Pons (tissue), 1 donor: ENCODE data around the gene TRMT11.
"Not testable (repeated sequence)": the region's sequence is repeated elsewhere in the genome, so short reads cannot be mapped to it uniquely, and the experiment has no call there.

Experiments
- DNase-seq: peaks from one replicate; pipeline ENCODE4 v3.0.0-alpha.2; 2016; ENCODE audit warnings: low spot score

TRMT11 gene

DNA sequence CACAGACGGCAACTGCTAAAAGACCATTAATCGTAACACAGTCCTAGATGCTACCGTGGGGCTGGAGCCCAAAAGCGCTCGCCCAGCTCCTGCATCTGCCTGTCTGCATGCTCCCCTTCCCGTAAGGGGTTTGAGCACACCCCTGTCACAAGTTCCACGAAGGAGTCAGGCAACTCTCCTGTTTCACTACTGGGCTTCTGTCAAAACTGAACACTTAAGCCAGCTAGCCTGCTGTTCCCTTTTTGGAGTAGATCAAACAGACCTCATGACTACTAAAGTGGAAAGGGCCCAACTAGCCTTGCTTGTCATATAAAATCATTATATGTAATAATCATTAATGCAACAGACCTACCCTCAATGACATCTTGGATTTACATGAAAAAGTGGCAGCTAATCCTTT lies 61.3 kb downstream of the TRMT11 start:
- no peak for DNase-seq

DNA sequence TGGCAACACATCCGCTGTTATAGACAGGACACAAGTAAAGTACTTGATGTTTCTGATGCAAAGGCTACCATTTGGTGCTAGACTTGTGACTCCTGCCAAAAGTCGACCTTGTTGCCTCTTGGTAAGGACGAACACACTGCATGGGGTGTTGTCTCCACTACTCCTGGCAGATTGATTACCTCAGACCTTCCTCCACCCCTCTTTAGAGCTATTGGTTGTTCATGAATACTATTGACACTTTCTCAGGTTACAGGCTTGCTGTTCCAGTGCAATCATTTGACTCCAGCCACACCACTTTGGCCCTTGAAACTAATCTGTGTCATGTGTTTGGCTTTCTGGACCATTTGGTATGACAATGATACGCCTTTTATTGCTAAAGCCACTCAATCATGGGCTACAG lies 62.3 kb downstream of the TRMT11 start:
- DNase-seq = no peak

DNA sequence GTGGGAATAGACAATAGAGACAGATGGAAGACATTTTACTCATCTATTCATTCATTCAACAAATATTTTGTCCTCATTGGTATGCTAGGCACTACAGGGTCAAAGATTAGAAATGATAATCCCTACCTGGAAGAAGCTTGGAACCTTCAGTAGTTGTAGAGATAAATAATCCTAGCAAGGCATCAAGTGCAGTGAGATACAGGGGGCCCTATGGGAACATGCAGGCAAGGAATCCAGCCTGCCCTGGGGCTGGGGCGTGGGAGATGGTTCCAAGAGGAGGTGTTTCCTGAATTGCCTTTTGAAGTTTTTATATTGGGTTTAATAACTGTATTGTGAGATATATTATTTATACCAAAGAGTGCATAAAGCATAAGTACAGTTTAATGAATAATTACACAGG lies 64.5 kb downstream of the TRMT11 start:
- no peak for DNase-seq

DNA sequence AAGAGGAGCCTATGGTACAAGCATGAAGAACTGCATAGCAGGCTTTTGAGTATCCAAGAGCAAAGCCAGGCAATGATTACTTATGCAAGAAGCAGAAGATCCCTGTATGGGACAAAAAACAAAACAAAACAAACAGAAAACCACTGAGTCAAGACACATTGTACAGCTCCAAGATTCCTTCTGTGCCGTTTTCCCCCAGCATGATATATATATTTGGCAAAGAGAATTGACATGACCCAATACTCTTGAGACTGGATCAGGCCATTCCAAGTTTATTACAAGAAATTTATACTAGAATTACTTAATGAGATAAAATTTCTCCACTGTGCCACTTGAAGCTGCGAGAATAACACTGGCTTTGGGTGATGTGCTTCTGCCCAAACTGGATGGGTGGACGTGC lies 65.5 kb downstream of the TRMT11 start:
- no peak for DNase-seq

DNA sequence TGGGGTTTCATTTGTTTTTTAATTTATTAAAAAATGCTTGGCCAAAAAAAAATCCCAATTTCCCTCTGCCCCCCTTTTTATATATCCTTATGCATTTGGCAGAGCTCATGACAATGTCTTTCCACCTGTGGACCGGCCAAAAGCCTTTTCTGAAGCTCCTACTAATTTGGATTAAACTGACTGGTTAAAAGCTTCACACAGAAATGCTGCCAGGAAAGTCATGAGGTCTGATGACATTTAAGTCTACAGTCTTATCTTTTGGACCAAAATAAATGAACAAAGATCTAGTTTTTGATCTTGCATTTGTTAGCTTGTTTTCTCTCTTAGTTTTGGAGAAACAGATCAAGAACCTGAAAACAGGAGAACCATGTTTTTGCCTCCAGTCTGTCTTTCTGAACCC lies 66.1 kb downstream of the TRMT11 start:
- DNase-seq = no peak

DNA sequence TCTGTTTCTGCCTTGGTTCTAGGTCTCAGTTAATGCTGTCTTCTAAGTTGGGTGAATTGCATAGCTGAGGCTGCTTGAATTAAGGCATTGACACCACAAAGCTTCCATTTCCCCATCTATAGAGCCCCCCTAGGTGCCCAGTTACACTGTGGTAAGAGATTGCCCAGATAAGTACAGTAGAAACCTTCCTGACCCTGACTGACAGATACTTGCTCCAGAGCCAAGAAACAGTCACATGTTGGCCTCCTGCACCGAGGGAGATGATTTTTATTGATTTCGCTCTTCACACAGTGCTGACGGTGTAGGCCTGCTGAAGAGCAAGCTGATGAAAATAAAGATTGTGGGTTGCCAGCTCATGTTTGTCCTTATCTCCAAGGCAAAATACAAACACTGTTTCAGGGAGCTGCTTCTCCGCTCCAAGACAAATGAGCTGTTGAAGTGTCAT lies 67.9 kb downstream of the TRMT11 start:
- no peak for DNase-seq

DNA sequence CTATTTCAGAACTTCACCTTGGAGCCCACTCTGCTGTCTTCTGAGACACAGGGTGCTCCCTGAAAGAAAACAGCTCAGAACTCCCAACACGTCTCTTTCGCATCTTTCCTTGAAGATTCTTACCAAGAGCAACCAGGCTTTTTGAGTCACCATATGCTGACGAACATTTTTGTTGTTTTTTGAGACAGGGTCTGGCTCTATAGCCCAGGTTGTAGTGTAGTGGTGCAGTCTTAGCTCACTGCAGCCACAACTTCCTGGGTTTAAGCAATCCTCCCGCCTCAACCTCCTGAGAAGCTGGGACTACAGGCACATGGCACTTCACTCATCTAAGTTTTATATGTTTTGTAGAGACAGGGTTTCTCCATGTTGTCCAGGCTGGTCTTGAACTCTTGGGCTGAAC lies 68.5 kb downstream of the TRMT11 start:
- no peak for DNase-seq

DNA sequence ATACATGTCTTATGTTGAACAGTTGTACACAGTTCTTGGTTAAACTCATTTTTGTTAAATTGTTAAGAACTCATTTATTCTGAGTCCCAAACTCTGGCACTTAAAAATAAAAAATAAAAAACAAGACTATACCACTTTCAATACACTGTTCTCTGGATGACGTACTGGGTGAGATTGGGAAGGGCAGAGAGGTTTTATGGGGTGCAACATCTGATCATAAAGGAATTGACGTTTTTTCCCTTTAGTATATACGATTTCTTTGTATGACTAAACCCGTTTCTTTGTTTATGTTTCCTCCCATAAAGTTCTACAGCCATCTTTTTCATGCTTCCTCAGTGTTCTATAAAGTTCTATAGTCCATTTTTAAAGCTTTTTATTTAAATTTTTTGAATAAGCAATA lies 69.1 kb downstream of the TRMT11 start:
- no peak for DNase-seq

DNA sequence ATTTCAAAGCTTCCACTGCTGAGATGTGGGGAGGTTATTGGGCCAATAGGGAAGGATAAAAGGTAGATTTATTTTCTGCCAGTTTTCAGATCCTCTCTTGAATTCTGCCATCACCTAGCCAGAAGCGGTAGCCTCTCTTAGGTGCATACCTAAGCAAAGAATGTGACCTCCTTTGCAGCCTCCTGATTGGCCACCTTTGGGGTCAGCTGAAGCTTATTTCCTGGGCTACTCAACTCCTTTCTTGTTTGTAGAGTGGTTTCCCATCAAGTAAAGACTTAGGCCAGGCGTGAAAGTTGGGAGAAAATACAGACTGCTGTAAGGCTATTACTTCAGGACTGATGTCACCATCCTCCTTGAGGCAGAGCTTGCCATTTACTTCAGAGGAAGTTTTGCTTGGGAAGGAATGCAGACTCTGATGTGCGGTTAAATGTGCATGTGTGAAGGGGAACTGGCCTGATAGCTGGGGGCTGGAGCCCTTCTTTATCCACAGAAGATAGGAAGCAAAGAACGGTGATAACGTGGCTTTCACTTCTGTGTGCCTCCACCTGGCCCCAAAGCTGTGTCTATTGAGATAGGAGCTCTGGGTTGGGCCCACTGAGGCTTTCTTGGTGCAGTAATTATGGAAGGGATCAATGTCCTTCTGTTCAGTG lies 70.1 kb downstream of the TRMT11 start:
- no peak for DNase-seq

DNA sequence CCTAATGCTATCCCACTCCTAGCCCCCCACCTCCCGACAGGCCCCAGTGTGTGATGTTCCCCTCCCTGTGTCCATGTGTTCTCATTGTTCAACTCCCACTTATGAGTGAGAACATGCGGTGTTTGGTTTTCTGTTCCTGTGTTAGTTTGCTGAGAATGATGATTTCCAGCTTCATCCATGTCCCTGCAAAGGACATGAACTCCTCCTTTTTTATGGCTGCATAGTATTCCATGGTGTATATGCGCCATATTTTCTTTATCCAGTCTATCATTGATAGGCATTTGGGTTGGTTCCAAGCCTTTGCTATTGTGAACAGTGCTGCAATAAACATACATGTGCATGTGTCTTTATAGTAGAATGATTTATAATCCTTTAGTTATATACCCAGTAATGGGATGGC lies 71.7 kb downstream of the TRMT11 start:
- not testable (repeated sequence) for DNase-seq

DNA sequence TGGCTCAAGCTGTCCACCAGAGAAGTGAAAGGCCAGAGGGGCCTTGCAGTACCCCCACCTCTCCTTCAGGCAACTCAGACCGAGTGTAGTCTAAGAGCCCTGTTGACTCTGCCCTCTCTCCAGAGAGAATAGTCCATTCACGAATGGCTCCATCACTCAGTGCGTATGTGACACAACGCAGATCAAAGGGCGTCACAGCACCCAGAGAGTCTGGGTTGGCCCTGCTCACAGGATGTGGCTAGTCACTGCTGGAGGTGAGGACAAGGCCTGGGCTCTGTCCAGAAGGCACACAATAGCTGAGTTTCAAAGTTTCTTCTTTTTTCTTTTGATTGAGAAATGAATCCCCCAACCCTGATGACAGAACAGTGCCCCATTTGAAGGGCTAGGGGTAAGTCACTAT lies 74.1 kb downstream of the TRMT11 start:
- no peak for DNase-seq

DNA sequence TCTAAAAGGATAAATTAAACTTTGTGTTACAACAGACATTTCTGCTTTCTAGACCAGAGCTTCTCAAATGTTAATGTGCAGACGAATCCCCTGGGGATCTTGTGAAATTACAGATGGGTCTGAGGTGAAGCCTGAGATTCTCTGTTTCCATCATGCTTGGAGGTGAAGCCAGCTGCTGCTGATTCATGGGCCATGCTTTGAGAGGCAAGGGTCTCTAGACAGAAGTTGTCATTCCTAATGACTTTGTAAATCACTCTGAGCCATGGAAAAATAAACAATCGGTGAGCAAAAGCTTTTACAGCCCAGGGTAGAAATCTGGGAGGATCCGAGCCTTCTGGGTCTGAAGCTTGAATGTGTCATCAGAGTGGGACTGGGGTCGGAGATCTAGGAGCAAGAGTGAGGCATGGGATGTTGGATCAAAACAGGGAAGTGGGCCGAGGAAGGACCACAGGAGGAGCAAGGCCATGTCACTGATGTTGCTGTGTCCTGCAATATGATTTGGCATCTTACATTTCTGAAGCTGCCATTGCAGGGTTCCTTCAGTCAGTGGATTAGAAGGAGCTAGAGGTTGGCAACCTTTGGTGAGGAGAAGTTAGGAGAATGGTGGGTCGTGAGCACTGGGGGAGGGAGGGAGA lies 77.3 kb downstream of the TRMT11 start:
- DNase-seq = no peak

DNA sequence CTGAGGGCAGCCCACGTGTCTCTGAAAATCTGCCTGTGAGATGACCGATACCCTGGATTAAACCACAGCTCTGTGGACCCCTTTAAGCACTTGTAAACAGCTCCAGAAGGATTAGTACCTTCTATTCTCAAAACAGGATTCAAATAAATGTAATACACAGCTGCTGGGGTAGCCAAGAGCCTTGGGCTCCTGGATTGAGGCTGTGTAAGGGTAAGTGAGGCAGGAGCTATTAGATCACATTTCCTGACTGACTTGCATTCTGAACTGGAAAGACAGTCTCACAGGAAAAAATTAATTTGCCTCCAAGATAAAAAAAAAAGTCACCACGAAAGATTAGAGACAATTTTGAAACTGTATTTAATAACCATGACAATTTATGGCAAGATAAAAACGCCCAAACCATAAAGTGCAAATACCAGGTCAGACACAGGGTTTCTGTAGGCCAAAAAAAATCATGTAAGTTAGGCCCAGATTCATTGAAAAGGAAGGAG lies 78.0 kb downstream of the TRMT11 start:
- no peak for DNase-seq

DNA sequence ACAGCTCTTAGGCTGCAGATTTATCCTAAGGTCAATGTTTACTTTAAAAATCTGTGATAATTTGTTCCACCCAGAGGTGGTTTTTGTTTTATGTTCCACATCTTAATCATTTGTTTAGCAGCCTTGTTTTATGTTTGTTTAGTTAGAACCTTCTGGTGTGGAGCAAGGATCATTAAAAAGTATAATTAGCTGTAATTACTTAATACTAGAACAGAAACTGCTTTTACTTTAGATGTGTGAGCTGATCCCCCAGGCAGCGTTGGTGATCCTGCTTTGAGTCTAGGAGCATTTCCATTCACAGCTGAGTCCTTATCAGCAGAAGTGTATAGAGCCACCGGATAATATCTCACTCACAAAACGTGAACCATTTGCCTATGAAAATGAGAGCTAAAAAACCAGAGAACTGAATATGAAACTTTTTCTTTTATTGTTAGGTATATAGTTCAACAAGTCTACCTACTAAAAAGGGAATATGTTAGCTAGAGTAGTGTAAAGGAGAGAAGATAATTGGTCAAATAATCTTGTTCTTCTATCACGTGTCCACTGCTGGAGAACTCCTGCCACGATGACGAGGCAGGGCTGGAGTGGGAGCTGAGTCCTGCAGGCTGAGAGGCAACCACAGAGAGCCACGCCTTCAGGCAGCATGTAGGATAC lies 78.5 kb downstream of the TRMT11 start:
- DNase-seq = no peak

DNA sequence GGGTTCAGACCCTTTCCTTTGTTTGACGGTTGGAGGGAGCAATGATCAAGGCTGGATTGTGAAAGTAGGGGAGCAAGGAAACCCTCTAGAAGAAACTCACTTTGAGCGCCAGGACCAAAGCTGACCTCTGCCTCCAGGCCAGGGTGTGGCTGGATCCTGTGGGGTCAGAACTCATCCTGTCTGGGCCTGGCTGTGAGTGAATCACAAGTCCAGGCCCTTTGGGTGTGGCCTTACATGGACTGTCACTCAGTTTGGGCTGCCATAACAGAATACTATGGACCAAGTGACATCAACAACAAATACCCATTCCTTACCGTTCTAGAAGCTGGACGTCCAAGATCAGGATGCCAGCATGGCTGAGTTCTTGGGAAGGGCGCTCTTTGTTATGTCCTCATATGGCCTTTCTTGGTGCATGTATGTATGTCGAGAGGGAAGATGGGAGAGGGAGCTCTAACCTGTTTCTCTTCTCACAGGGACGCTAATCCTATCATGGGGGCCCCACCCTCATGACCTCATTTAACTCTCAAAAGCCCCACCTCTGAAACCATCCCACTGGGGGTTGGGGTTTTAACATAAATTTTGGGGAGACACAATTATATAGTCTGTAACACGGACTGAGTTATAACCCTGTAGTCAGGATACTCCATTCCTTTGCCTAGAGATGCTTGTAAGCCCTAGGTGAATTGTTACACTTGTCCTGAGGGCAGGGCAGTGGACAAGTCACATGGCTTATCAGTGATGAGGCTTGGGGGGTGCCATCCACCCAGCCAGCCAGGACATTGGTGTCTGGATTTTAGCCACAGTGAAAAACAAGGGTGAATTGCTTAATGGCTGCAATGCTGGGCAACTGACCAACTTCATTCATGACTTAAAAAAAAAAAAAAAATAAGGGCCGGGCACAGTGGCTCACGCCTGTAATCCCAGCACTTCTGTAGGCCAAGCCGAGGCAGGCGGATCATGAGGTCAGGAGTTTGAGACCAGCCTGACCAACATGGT lies 80.0 kb downstream of the TRMT11 start:
- no peak for DNase-seq

DNA sequence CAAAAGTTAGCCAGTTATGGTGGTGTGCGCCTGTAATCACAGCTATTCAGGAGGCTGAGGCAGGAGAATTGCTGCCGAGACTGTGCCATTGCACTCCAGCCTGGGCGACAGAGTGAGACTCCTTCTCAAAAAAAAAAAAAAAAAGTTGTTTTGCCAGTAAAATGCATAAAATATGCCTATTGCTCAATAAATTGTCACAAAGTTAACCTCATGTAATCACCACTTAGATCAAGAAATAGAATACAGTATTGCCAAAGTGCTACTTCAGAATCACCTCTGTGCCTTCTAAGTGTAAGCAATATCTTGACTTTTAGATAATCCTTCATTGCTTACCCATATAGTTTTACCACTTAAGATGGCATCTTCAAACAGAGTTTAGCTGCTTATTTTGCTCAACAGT lies 80.7 kb downstream of the TRMT11 start:
- no peak for DNase-seq

DNA sequence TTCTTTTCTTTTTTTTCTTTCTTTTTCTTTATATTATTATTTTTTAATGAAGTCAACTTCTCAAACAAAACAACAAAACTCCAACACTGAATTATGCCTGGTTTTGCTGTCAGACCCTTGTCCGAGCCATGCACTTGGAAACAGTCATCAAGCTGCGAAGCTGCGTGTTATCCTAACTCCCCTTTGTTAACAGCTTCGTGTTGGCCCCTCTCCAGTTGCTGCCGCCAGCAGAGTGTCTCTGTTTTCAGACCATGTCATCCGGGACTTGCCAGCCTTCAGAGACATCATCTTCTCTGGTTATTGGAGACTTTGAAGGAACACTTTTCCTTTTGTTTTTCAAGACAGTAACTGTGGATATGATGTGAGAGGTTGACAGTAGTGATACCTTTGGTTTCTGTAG lies 83.1 kb downstream of the TRMT11 start:
- peak; percentile 36 for DNase-seq

DNA sequence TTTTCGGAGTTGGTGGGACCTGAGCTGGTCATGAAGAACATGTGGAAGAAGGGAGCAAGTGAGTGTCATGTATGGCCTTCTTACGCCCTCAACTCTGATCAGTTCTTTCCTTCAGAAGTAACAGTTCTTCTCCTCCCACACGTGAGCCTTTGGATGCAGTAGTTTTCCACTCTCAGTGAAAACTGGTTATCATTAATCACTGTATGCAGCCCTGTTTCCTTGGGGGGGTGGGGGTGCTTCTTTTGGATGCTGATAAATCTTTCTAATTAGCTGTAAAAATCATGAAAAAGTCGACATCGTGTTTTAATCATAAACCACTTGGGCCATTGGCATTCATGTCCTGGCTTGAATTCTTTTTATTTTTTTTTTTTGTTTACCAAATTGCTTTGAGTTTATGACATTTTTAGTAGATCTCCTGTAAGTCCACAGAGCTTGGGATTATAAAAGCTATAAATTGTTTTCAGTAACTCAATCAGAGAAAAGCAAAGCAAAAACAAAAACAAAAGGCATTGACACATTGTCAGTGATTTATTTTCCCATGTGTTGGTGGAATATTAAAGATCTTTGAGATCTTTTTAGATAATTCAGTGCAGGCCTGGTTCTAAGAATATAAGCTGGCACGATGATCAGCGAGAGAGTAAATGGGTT lies 84.8 kb downstream of the TRMT11 start:
- DNase-seq = no peak

DNA sequence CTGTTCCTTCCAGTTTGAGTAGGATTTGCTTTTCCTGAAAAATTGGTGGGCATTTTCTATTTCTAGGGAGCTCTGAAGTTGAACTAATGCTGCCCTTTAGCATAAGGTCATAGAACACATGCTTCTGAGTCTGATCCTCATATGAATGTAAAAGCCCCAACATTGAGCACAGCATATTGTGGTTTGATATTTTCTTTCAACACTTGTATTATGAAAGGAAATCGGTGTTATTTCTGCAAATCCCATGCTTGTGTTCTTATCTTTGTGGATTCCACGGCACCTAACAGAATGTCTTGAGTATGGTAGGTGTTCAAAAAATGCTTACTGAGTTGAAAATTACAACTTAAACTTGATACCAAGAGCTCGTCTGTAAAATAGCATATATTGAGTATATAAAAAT lies 85.8 kb downstream of the TRMT11 start:
- DNase-seq = no peak

DNA sequence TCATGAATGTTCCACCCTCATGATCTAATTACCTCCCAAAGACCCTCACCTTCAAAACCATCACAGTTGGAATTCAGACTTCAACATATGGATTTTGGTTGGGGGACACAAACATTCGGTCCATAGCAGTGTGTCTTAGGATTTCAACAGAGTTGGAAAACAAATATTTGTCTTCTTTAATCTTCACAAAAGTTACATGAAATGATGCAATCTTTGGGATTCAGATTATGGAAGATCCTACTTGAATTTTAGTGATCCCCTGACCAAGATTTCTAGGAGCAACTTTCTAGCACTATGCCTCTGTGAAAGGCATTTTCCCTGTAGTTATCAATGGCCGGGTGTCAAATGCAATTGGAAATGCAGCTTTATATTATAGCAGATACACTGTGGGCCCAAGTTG lies 86.5 kb downstream of the TRMT11 start:
- DNase-seq = no peak

DNA sequence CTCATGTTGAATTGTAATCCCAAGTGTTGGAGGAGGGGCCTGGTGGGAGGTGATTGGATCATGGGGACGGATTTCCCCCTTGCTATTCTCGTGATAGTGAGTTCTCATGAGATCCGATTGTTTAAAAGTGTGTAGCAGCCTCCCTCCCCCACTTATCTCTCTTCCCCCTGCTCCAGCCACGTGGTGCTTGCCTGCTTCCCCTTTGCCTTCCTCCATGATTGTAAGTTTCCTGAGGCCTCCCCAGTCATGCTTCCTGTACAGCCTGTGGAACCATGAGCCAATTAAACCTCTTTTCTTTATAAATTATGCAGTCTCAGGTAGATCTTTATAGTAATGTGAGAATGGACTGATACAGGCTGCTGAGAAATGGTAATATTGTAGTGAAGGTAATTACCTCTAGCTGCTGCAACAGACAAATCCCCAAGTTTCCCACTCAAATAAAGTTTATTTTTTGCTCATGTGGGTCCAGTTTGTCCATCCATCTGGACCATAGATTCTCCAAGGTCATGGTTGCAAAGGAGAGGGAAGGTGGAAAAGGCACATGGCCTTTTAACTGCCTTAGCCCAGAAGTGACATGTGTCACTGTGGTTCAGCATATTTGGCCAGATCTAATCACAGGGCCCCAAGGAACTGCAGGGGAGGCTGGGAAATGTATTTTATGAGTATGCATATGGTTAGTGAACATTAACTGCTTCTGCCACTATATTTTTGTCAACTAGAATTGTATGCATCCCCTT lies 89.2 kb downstream of the TRMT11 start:
- DNase-seq = no peak
